A673 (cell line): Measurements from ENCODE around the gene VTI1A. TPM values are rescaled to one million over a fixed set of nuclear protein-coding genes. Genes with fewer than 3 reads are reported as not detected.
A peak's percentile ranks its signal among the peaks of the same experiment; 100 is the strongest.

Experiments
- BruUV-seq: library from RNA; stranded (reverse); fragments of 400-500 nt; replicated peaks from 2 replicates; lab custom pipeline; 2021; lab: Mats Ljungman, UMichigan
- CTCF ChIA-PET: fragments of 300-600 bp; sonication (Branson Sonifier 250); formaldehyde crosslinking; loops from one replicate; lab custom pipeline; 2022; ENCODE audit warnings: antibody characterized with exemption; lab: Charles Lee
- POLR2A ChIA-PET: fragments of 300-600 bp; sonication (Branson Sonifier 250); formaldehyde crosslinking; loops from one replicate; lab custom pipeline; 2022; ENCODE audit warnings: antibody characterized with exemption; ENCODE audit not compliant: low non-redundant PET; lab: Charles Lee
- DNase-seq: peaks from one replicate; pipeline ENCODE4 v3.0.0-alpha.2; 2015; ENCODE audit warnings: low spot score
- H3K27ac ChIP-seq: fragments of 200-600 bp; sonication (generic); 2 replicates; pipeline ENCODE4 v1.5.1; 2016; ENCODE audit warnings: mixed run types, low read depth, mild to moderate bottlenecking, mixed read lengths, antibody characterized with exemption, low read length; ENCODE audit not compliant: poor library complexity, severe bottlenecking
- H3K27me3 ChIP-seq: fragments of 200-600 bp; sonication (generic); replicated peaks from 2 replicates; pipeline ENCODE4 v1.6.1; 2017; ENCODE audit warnings: mixed run types, low read depth, mild to moderate bottlenecking, mixed read lengths, antibody characterized with exemption, low read length; ENCODE audit not compliant: insufficient read depth, poor library complexity
- H3K36me3 ChIP-seq: fragments of 200-600 bp; sonication (generic); 2 replicates; pipeline ENCODE4 v1.6.1; 2016; ENCODE audit warnings: mixed run types, mild to moderate bottlenecking, mixed read lengths, antibody characterized with exemption, low read length; ENCODE audit not compliant: insufficient read depth, poor library complexity, severe bottlenecking
- H3K4me1 ChIP-seq: fragments of 200-600 bp; sonication (generic); 2 replicates; pipeline ENCODE4 v1.6.1; 2017; ENCODE audit warnings: mixed run types, mild to moderate bottlenecking, mixed read lengths, antibody characterized with exemption, low read length; ENCODE audit not compliant: insufficient read depth, poor library complexity, severe bottlenecking
- H3K4me3 ChIP-seq: fragments of 200-600 bp; sonication (generic); 2 replicates; pipeline ENCODE4 v1.5.1; 2016; ENCODE audit warnings: low read depth, mixed run types, mild to moderate bottlenecking, mixed read lengths, low read length; ENCODE audit not compliant: poor library complexity, severe bottlenecking
- H3K9me3 ChIP-seq: fragments of 200-600 bp; sonication (generic); 2 replicates; pipeline ENCODE4 v1.6.1; 2016; ENCODE audit warnings: mixed run types, low read depth, mild to moderate bottlenecking, mixed read lengths, antibody characterized with exemption, low read length; ENCODE audit not compliant: poor library complexity, severe bottlenecking
- CTCF ChIP-seq: fragments of 300-800, 200-600 bp; sonication (generic); conservative IDR thresholded peaks from 2 replicates; pipeline ENCODE4 v1.5.1; 2017; ENCODE audit warnings: low read depth, mild to moderate bottlenecking, antibody characterized with exemption, low read length, moderate library complexity, mixed read lengths
- EZH2 ChIP-seq: fragments of 200-600 bp; sonication (generic); IDR thresholded peaks from 2 replicates; pipeline ENCODE4 v1.6.1; 2017; ENCODE audit warnings: borderline replicate concordance, low read depth, mild to moderate bottlenecking, mixed read lengths, antibody characterized with exemption, low read length; ENCODE audit not compliant: poor library complexity, severe bottlenecking
- intact Hi-C: fragments of 100-400 bp; cut with micrococcal nuclease; formaldehyde crosslinking; loops from one replicate; pipeline ENCODE4 v1.10.0; 2022; ENCODE audit not compliant: unreplicated experiment
- total RNA-seq: library from RNA; stranded (reverse); gene quantifications from 2 replicates; pipeline ENCODE4 v1.2.3, GENCODE V29; 2021

The VTI1A gene
- total RNA-seq, 1 experiment from 2014 or later = 38.7 TPM

DNA sequence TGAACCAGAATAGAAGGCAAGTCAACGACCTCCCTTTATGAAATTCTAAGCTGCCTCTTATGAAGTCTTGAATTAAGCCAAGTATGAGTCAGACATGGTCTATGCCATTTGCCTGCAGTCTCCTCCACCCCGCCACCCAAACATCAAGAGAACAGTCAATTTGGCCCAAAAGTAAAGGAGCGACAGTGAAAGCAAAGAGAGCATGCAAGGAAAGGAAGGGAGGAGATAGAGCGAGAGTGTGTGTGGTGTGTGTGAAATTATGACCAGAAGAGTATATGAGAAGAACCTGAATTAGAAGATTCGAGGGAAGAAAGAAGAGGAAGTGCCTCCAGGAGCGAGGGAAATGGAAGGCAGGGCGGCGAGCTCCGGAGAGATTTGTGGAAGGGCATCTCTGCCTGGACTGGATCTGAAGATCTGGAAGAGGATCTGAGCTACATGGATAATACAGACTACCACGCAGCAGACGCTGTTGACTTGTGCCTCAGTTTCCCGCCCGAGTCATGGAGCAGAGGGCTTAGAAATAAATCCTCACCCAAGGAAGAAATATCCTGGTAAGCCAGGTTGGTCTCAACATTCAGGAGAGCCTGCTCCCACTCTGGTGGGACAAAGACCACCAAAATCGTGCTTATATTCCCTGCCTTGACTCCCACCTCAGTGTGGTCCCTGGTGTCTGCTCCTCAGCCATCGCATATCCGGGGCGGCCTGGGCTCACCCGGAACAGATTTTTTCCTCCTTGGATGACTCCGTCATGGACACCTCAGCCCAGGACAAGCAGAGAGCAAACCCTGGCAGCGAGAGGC is 760 bp upstream of the VTI1A start:
- DNase-seq = peak; percentile 2
- Histone ChIP-seq H3K27ac (peak overlapping the region; percentile 98), H3K27me3 (no peaks in the 10 kb centered on the region), H3K9me3 (no peaks in the 10 kb centered on the region), H3K4me1 (peaks cover 5% of the 10 kb centered on the region), H3K36me3 (peaks cover 23% of the 10 kb centered on the region), H3K4me3 (peak overlapping the region; percentile 91)
- intact Hi-C loops = no loop called here
- CTCF ChIA-PET = interaction anchor here (1.0 kb wide), 1 partner anchor 26 kb away, joined by 3 read pairs; no protein-coding TSS in a partner anchor
- no peak for TF ChIP-seq EZH2
- no peak for TF ChIP-seq CTCF
- POLR2A ChIA-PET = no interaction called here
- BruUV-seq = no TSS peak

DNA sequence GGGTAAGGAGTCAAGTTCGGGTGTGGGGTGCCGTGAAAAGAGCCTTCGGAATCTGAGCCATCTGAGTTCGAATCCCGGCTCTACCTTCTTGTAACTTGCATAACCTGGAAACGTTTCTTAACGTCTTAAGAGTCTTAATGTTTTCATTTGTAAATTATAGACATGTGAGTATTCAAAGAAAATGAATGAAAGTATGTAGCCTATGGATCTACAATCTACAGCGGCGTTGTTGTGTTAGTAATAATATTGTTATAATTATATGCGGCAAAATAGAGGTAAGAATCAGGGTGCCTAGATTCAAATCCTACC is 559 bp downstream of the VTI1A start:
- TSS peak; percentile 67 for BruUV-seq
- Histone ChIP-seq H3K27me3 (no peaks in the 10 kb centered on the region), H3K9me3 (no peaks in the 10 kb centered on the region), H3K27ac (peak overlapping the region; percentile 98), H3K4me3 (peak overlapping the region; percentile 91), H3K4me1 (peaks cover 5% of the 10 kb centered on the region), H3K36me3 (peaks cover 16% of the 10 kb centered on the region)
- no peak for DNase-seq
- TF ChIP-seq EZH2 (no peak), CTCF (no peak)
- intact Hi-C loops = no loop called here
- POLR2A ChIA-PET = no interaction called here
- CTCF ChIA-PET = interaction anchor here (1.0 kb wide), 1 partner anchor 25 kb away, joined by 3 read pairs; no protein-coding TSS in a partner anchor

DNA sequence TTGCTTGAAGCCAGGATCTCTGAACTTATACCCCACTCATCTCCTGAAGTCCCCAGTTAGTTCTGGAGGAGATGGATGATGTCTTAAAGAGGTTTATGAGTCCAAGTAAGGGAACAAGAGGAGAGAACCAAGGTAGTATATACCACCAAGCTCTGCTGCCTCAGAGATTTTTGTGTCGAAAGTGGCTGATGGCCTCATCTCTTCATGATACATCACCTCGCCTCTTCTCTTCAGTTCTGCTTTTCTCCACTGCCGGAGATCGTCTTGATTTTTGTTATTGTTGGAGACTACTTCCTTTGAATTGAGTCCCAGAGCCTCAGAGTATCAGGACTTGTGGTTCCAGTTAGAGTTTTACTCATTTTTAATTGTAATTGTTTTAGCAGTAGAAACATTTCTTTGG is 1.9 kb downstream of the VTI1A start:
- Histone ChIP-seq H3K4me1 (peaks cover 5% of the 10 kb centered on the region), H3K36me3 (peaks cover 10% of the 10 kb centered on the region), H3K27me3 (no peaks in the 10 kb centered on the region), H3K27ac (no peak overlapping the region), H3K4me3 (no peak overlapping the region), H3K9me3 (no peaks in the 10 kb centered on the region)
- ChIA-PET POLR2A (no interaction called here), CTCF (no interaction called here)
- DNase-seq = no peak
- no TSS peak for BruUV-seq
- intact Hi-C loops = no loop called here
- no peak for TF ChIP-seq CTCF
